Astrocyte (in vitro differentiated cells and primary cell): ENCODE measurements around the gene PCSK4.

Experiments used
- EZH2 ChIP-seq: IDR thresholded peaks from 2 replicates; pipeline ENCODE4 v1.6.1; 2012; ENCODE audit warnings: mild to moderate bottlenecking, low read length, inconsistent platforms; ENCODE audit not compliant: insufficient read depth
- TF ChIP-seq, protein P1 (sequence below): IDR thresholded peaks from 2 replicates; pipeline ENCODE4 v1.5.1; 2011; ENCODE audit warnings: low read depth, mild to moderate bottlenecking, inconsistent platforms, low read length, moderate library complexity; ENCODE audit not compliant: insufficient read depth

DNA sequence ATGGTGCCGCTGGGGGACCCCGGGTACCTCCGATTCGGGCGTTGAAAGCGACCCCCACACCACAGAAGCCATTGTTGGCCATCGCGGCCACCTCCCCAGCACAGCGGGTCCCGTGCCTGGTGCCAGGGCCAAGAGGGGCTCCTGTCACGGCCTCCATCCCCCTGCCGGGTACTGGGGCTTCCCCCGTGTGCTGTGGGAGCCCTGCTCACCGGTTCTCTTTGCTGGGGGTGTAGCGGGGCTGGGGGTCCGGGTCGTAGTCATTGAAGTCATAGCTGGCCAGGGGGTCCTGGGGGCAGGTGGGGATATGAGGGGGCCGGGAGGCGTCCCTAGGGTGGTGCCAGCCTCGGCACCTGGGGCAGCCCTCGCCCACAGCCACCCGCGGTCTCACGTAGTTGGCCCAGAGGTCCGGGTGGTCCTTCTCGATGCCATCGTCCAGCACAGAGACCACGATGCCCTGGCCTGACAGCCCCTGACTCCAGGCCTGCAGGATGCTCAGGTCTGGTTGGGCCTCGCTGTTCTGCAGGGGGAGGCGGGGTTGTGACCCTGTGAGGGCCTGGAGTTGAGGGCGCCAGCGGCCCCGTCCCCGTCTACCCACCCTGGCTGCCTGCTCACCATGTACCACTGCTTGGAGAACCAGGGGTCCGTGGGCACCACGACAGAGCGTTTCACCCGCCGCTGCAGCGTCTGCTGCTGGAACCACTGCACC, 2.4 kb downstream of the PCSK4 start:
- TF ChIP-seq, protein P1, sequence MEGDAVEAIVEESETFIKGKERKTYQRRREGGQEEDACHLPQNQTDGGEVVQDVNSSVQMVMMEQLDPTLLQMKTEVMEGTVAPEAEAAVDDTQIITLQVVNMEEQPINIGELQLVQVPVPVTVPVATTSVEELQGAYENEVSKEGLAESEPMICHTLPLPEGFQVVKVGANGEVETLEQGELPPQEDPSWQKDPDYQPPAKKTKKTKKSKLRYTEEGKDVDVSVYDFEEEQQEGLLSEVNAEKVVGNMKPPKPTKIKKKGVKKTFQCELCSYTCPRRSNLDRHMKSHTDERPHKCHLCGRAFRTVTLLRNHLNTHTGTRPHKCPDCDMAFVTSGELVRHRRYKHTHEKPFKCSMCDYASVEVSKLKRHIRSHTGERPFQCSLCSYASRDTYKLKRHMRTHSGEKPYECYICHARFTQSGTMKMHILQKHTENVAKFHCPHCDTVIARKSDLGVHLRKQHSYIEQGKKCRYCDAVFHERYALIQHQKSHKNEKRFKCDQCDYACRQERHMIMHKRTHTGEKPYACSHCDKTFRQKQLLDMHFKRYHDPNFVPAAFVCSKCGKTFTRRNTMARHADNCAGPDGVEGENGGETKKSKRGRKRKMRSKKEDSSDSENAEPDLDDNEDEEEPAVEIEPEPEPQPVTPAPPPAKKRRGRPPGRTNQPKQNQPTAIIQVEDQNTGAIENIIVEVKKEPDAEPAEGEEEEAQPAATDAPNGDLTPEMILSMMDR: no peak
- TF ChIP-seq EZH2: no peak
